Suprapubic skin (tissue), 4 donors: ENCODE results near the gene EFNB1. TPM values are rescaled to one million over a fixed set of nuclear protein-coding genes. Genes with fewer than 3 reads are reported as not detected.

Experiments
- DNase-seq, 2 donors: peaks; one replicate each; pipeline ENCODE4 v3.0.0-alpha.2; 2019; ENCODE audit warnings: low spot score in 2 of 2
- H3K27ac ChIP-seq: fragments of 200-600 bp; sonication (generic); one replicate; pipeline ENCODE4 v1.5.1; 2019
- H3K27me3 ChIP-seq: fragments of 200-600 bp; sonication (generic); one replicate; pipeline ENCODE4 v1.5.1; 2019
- H3K36me3 ChIP-seq: fragments of 200-600 bp; sonication (generic); one replicate; pipeline ENCODE4 v1.5.1; 2019
- H3K4me1 ChIP-seq: fragments of 200-600 bp; sonication (generic); one replicate; pipeline ENCODE4 v1.5.1; 2019
- H3K4me3 ChIP-seq: fragments of 200-600 bp; sonication (generic); one replicate; pipeline ENCODE4 v1.5.1; 2019; ENCODE audit warnings: mild to moderate bottlenecking
- H3K9me3 ChIP-seq: fragments of 200-600 bp; sonication (generic); one replicate; pipeline ENCODE4 v1.5.1; 2019
- CTCF ChIP-seq, 2 donors: fragments of 200-600 bp in 1 of 2; fragments of 450-650 bp in 1 of 2; sonication (generic) in 1 of 2; IDR thresholded peaks; one replicate each; pipeline ENCODE4 v1.5.1; 2016 to 2019; ENCODE audit warnings: antibody characterized with exemption in 2 of 2, mild to moderate bottlenecking in 1 of 2, moderate library complexity in 1 of 2
- EP300 ChIP-seq: sonication (generic); formaldehyde crosslinking; IDR thresholded peaks from one replicate; pipeline ENCODE4 v1.6.1; 2017; ENCODE audit warnings: antibody characterized with exemption
- POLR2A ChIP-seq, 2 donors: fragments of 450-650 bp; IDR thresholded peaks; one replicate each; pipeline ENCODE4 v1.6.1; 2017; ENCODE audit warnings: antibody characterized with exemption in 2 of 2, mild to moderate bottlenecking in 2 of 2, moderate library complexity in 2 of 2
- POLR2AphosphoS5 ChIP-seq, 3 donors: sonication (generic); formaldehyde crosslinking; IDR thresholded peaks; one replicate each; pipeline ENCODE4 v1.6.1; 2017; ENCODE audit warnings: antibody characterized with exemption in 3 of 3
- WGBS: methylation state at CpG from one replicate; pipeline ENCODE4 v1.1.5; 2018; 5-methylcytosine and 5-hydroxymethylcytosine counted together
- total RNA-seq, 4 donors: library from RNA; depleted of rRNA; stranded (reverse); fragments of >200 nt; gene quantifications; one replicate each; pipeline ENCODE4 v1.1.0, GENCODE V29; 2016

EFNB1 gene
- total RNA-seq, 4 donors from 2014 or later, result 78.4 to 103 (median 89.8) TPM

GRCh38 chrX:68837119-68837518 is 8.3 kb downstream of the EFNB1 start:
- DNase-seq, result peak in 1 of 2 donors; percentile 2
- WGBS, result 59% methylated on average over 3 of the region's 3 CpGs
- no peaks in the 10 kb centered on the region for H3K9me3 ChIP-seq
- TF ChIP-seq EP300 (no peak), POLR2A (IDR thresholded peaks at IDR 0.05) (no peak), CTCF (IDR thresholded peaks at IDR 0.05) (no peak), POLR2AphosphoS5 (IDR thresholded peaks at IDR 0.05) (no peak)
- no peaks in the 10 kb centered on the region for H3K27me3 ChIP-seq
- H3K4me3 ChIP-seq, result no peak overlapping the region
- peaks cover 17% of the 10 kb centered on the region for H3K36me3 ChIP-seq
- no peak overlapping the region for H3K27ac ChIP-seq
- H3K4me1 ChIP-seq, result peaks cover 53% of the 10 kb centered on the region

GRCh38 chrX:68838571-68838910 is 9.7 kb downstream of the EFNB1 start:
- TF ChIP-seq CTCF (IDR thresholded peaks at IDR 0.05) (no peak), POLR2AphosphoS5 (IDR thresholded peaks at IDR 0.05) (no peak), POLR2A (IDR thresholded peaks at IDR 0.05) (no peak), EP300 (no peak)
- Histone ChIP-seq H3K36me3 (peaks cover 17% of the 10 kb centered on the region), H3K27me3 (no peaks in the 10 kb centered on the region), H3K9me3 (no peaks in the 10 kb centered on the region), H3K4me1 (peaks cover 49% of the 10 kb centered on the region), H3K4me3 (no peak overlapping the region), H3K27ac (no peak overlapping the region)
- 50% methylated on average over 1 of the region's 8 CpGs for WGBS
- no peak for DNase-seq

GRCh38 chrX:68839771-68840170 is 10.9 kb downstream of the EFNB1 start:
- TF ChIP-seq EP300 (no peak), POLR2A (IDR thresholded peaks at IDR 0.05) (no peak), CTCF (IDR thresholded peaks at IDR 0.05) (no peak), POLR2AphosphoS5 (IDR thresholded peaks at IDR 0.05) (no peak)
- 82% methylated on average over 4 of the region's 4 CpGs for WGBS

GRCh38 chrX:68840256-68840655 is 11.4 kb downstream of the EFNB1 start:
- 92% methylated on average over 21 of the region's 22 CpGs for WGBS
- H3K36me3 ChIP-seq, result peaks cover 17% of the 10 kb centered on the region
- DNase-seq, result no peak
- H3K27me3 ChIP-seq, result no peaks in the 10 kb centered on the region
- H3K4me3 ChIP-seq, result no peak overlapping the region
- no peak overlapping the region for H3K27ac ChIP-seq
- peaks cover 38% of the 10 kb centered on the region for H3K4me1 ChIP-seq
- H3K9me3 ChIP-seq, result no peaks in the 10 kb centered on the region
- TF ChIP-seq POLR2A (IDR thresholded peaks at IDR 0.05) (no peak), CTCF (IDR thresholded peaks at IDR 0.05) (no peak), EP300 (no peak), POLR2AphosphoS5 (IDR thresholded peaks at IDR 0.05) (no peak)

More at GRCh38 chrX:68839771-68840170, 10.9 kb downstream of the EFNB1 start:
- Histone ChIP-seq H3K4me1 (peaks cover 43% of the 10 kb centered on the region), H3K4me3 (no peak overlapping the region), H3K27me3 (no peaks in the 10 kb centered on the region), H3K27ac (no peak overlapping the region), H3K36me3 (peaks cover 17% of the 10 kb centered on the region), H3K9me3 (no peaks in the 10 kb centered on the region)
- peak in 1 of 2 donors; percentile 33 for DNase-seq

GRCh38 chrX:68841251-68842049 is 12.6 kb downstream of the EFNB1 start:
- no peak for TF ChIP-seq CTCF (IDR thresholded peaks at IDR 0.05)
- no peak for TF ChIP-seq POLR2AphosphoS5 (IDR thresholded peaks at IDR 0.05)
- TF ChIP-seq EP300, result no peak
- TF ChIP-seq POLR2A (IDR thresholded peaks at IDR 0.05), result no peak
- 85% methylated on average over 5 of the region's 8 CpGs for WGBS
- no peak overlapping the region for H3K4me3 ChIP-seq
- DNase-seq, result no peak
- H3K27me3 ChIP-seq, result no peaks in the 10 kb centered on the region
- peaks cover 17% of the 10 kb centered on the region for H3K36me3 ChIP-seq
- H3K9me3 ChIP-seq, result no peaks in the 10 kb centered on the region
- peak overlapping the region; percentile 6 for H3K27ac ChIP-seq
- peaks cover 34% of the 10 kb centered on the region for H3K4me1 ChIP-seq
